ENCODE results near the gene KIR2DL1. TPM values are rescaled to one million over a fixed set of nuclear protein-coding genes. Genes with fewer than 3 reads are reported as not detected.
"Not testable (repeated sequence)": the region's sequence is repeated elsewhere in the genome, so short reads cannot be mapped to it uniquely, and the experiment has no call there.

KIR2DL1 gene
- total RNA-seq, 1 donor, result not detected

GRCh38 chr19:54817670-54818536 lies 48.3 kb downstream of the KIR2DL1 start:
- Histone ChIP-seq H3K4me2 (ENCODE audit: insufficient read depth, low read length) (no peak overlapping the region), H3K27ac (ENCODE audit: low read depth, low read length) (no peak overlapping the region), H3K9me3 (ENCODE audit: low read depth, low read length) (no peaks in the 10 kb centered on the region), H3K79me2 (ENCODE audit: insufficient read depth, low read length) (no peaks in the 10 kb centered on the region), H3K36me3 (ENCODE audit: insufficient read depth, low read length) (no peaks in the 10 kb centered on the region), H2AFZ (ENCODE audit: low read length) (no peak overlapping the region), H3K4me3 (ENCODE audit: insufficient read depth, low read length) (no peak overlapping the region), H4K20me1 (ENCODE audit: insufficient read depth, low read length) (no peaks in the 10 kb centered on the region), H3K4me1 (ENCODE audit: insufficient read depth, low read length) (no peaks in the 10 kb centered on the region), H3K27me3 (ENCODE audit: insufficient read depth, low read length) (no peaks in the 10 kb centered on the region)
- no peak for TF ChIP-seq CTCF (IDR thresholded peaks at IDR 0.05; ENCODE audit: extremely low read depth, low read depth, low read length)
- DNase-seq (ENCODE audit: insufficient read length, low spot score, missing footprints), result no peak

GRCh38 chr19:54824416-54824815 lies 54.8 kb downstream of the KIR2DL1 start:
- not testable (repeated sequence) for H3K4me1 ChIP-seq (ENCODE audit: insufficient read depth, low read length); H3K79me2 ChIP-seq (ENCODE audit: insufficient read depth, low read length); DNase-seq (ENCODE audit: insufficient read length, low spot score, missing footprints); H3K36me3 ChIP-seq (ENCODE audit: insufficient read depth, low read length); H3K4me2 ChIP-seq (ENCODE audit: insufficient read depth, low read length); H3K4me3 ChIP-seq (ENCODE audit: insufficient read depth, low read length); H4K20me1 ChIP-seq (ENCODE audit: insufficient read depth, low read length); H2AFZ ChIP-seq (ENCODE audit: low read length); H3K27me3 ChIP-seq (ENCODE audit: insufficient read depth, low read length); H3K9me3 ChIP-seq (ENCODE audit: low read depth, low read length); H3K27ac ChIP-seq (ENCODE audit: low read depth, low read length)

GRCh38 chr19:54825326-54825725 lies 55.7 kb downstream of the KIR2DL1 start:
- not testable (repeated sequence) for H3K27ac ChIP-seq (ENCODE audit: low read depth, low read length); H3K4me3 ChIP-seq (ENCODE audit: insufficient read depth, low read length); H3K9me3 ChIP-seq (ENCODE audit: low read depth, low read length); H3K4me2 ChIP-seq (ENCODE audit: insufficient read depth, low read length); DNase-seq (ENCODE audit: insufficient read length, low spot score, missing footprints); H3K4me1 ChIP-seq (ENCODE audit: insufficient read depth, low read length); H2AFZ ChIP-seq (ENCODE audit: low read length); H4K20me1 ChIP-seq (ENCODE audit: insufficient read depth, low read length); H3K27me3 ChIP-seq (ENCODE audit: insufficient read depth, low read length); H3K36me3 ChIP-seq (ENCODE audit: insufficient read depth, low read length); H3K79me2 ChIP-seq (ENCODE audit: insufficient read depth, low read length)

- not testable (repeated sequence) for H3K4me1 ChIP-seq (ENCODE audit: insufficient read depth, low read length); H3K4me2 ChIP-seq (ENCODE audit: insufficient read depth, low read length); H3K4me3 ChIP-seq (ENCODE audit: insufficient read depth, low read length); DNase-seq (ENCODE audit: insufficient read length, low spot score, missing footprints); H2AFZ ChIP-seq (ENCODE audit: low read length); H4K20me1 ChIP-seq (ENCODE audit: insufficient read depth, low read length); H3K27me3 ChIP-seq (ENCODE audit: insufficient read depth, low read length); H3K27ac ChIP-seq (ENCODE audit: low read depth, low read length); H3K9me3 ChIP-seq (ENCODE audit: low read depth, low read length); H3K36me3 ChIP-seq (ENCODE audit: insufficient read depth, low read length); H3K79me2 ChIP-seq (ENCODE audit: insufficient read depth, low read length)
Measured at GRCh38 chr19:54828064-54828463, 58.5 kb downstream of the KIR2DL1 start.

GRCh38 chr19:54832496-54832895 lies 62.9 kb downstream of the KIR2DL1 start, which contains the start of gene KIR2DS4:
Gene KIR2DS4 (plus strand): TSS chr19:54832676.
- H3K79me2 ChIP-seq (ENCODE audit: insufficient read depth, low read length); H3K4me3 ChIP-seq (ENCODE audit: insufficient read depth, low read length); H2AFZ ChIP-seq (ENCODE audit: low read length); H3K9me3 ChIP-seq (ENCODE audit: low read depth, low read length); H3K27me3 ChIP-seq (ENCODE audit: insufficient read depth, low read length); H3K4me1 ChIP-seq (ENCODE audit: insufficient read depth, low read length); DNase-seq (ENCODE audit: insufficient read length, low spot score, missing footprints); H3K36me3 ChIP-seq (ENCODE audit: insufficient read depth, low read length); H3K27ac ChIP-seq (ENCODE audit: low read depth, low read length); H3K4me2 ChIP-seq (ENCODE audit: insufficient read depth, low read length); H4K20me1 ChIP-seq (ENCODE audit: insufficient read depth, low read length): not testable (repeated sequence)

Small RNA genes lying within 50 kb of the gene (small RNA-seq; reads per million reads assigned to genes)
- not detected for gene KIR3DP1

Other genes starting within 250 kb of the KIR2DL1 start
- gene LILRA2, start 196.0 kb upstream of the KIR2DL1 start, total RNA-seq, result not detected in 2 replicates
- gene LILRA1, start 176.2 kb upstream of the KIR2DL1 start, total RNA-seq, result not detected in 2 replicates
- gene LILRB1, start 139.3 kb upstream of the KIR2DL1 start, total RNA-seq, result not detected in 2 replicates
- gene LILRB4, start 106.8 kb upstream of the KIR2DL1 start, total RNA-seq, result under 0.01 TPM in 1 of 2 replicates, not detected in the other
- gene KIR3DL3, start 45.4 kb upstream of the KIR2DL1 start, total RNA-seq, result not detected in 2 replicates
- not detected in 2 replicates for gene KIR2DL3, start 31.3 kb upstream of the KIR2DL1 start, total RNA-seq
- not detected in 2 replicates for gene KIR2DL4, start 33.8 kb downstream of the KIR2DL1 start, total RNA-seq
- gene KIR3DL1, start 46.7 kb downstream of the KIR2DL1 start, total RNA-seq, result not detected in 2 replicates
- gene KIR2DS4, start 62.9 kb downstream of the KIR2DL1 start, total RNA-seq, result not detected in 2 replicates
- not detected in 2 replicates for gene KIR3DL2, start 80.7 kb downstream of the KIR2DL1 start, total RNA-seq
- not detected in 2 replicates for gene FCAR, start 104.4 kb downstream of the KIR2DL1 start, total RNA-seq
- 0.36 and 0.59 TPM in 2 replicates for gene NCR1, start 136.4 kb downstream of the KIR2DL1 start, total RNA-seq
- gene NLRP7, start 177.7 kb downstream of the KIR2DL1 start, total RNA-seq, result not detected in 2 replicates
- gene NLRP2, start 196.6 kb downstream of the KIR2DL1 start, total RNA-seq, result 0.36 and 3.2 TPM in 2 replicates